HG03439 (cell line): Measurements from ENCODE around the gene SAMD1.

Experiments used
- ATAC-seq: cut with Tn5 transposase; IDR thresholded peaks from one replicate; pipeline ENCODE4 v1.9.1; 2021; ENCODE audit warnings: mild to moderate bottlenecking, moderate library complexity; ENCODE audit not compliant: unreplicated experiment

SAMD1 gene

DNA sequence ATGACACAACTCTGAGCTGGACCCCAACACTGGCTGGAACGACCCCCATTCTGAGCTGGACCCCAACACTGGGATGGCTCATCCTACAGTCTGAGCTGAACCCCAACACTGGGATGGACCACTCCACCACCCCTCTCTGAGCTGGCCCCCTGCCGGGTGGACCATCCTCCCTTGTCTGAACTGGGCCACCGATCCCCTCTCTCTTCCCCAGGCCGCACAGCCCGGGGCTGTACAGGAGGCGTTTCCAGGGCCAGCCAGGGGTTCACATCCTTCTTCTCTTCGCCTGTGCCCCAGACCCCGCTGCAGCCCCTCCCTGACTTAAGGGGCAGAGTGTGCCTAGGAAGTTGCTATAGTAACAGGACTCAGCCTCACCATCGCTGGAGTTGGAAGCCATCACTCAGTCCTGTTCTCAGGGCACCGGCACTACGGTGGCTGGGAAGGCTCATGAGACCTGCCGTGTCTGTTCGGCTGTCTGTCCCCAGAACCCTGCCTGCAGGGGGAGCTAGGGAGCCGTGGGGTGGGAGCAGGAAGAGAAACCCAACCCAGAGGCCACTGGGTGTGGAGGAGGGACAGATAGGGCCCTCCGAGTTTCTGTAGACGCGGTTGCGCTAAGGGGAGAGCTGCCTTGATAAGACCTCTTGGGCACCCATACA lies 23.3 kb upstream of the SAMD1 start:
- no peak for ATAC-seq

GRCh38 chr19:14112809-14113385 lies 22.3 kb upstream of the SAMD1 start:
- ATAC-seq: no peak

GRCh38 chr19:14112051-14112808 lies 21.7 kb upstream of the SAMD1 start:
- ATAC-seq: no peak

GRCh38 chr19:14111486-14111885 lies 20.9 kb upstream of the SAMD1 start:
- ATAC-seq: no peak

- ATAC-seq: no peak
Observed at GRCh38 chr19:14110650-14111049, 20.1 kb upstream of the SAMD1 start.

GRCh38 chr19:14107581-14108461 lies 17.3 kb upstream of the SAMD1 start:
- no peak for ATAC-seq

- no peak for ATAC-seq
Observed at GRCh38 chr19:14106840-14107239, 16.3 kb upstream of the SAMD1 start.

DNA sequence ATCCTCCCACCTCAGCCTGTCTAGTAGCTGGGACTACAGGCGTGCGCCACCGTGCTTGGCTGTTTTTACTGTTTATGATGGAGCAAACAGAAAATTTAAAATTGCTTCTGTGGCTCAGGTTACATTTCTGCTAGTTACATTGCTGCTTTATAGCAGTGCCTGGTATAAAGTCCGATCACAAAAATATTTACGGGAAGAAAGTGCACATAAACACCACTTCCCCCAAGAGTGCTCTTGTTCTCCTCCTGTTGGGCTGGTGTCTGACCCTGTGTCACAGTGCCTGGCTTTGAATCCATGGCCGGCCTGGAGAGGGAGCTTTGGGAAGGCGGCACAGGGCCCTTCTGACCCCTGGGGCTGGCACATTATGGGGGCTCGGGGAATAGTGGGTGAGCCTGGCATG lies 15.1 kb upstream of the SAMD1 start:
- no peak for ATAC-seq

DNA sequence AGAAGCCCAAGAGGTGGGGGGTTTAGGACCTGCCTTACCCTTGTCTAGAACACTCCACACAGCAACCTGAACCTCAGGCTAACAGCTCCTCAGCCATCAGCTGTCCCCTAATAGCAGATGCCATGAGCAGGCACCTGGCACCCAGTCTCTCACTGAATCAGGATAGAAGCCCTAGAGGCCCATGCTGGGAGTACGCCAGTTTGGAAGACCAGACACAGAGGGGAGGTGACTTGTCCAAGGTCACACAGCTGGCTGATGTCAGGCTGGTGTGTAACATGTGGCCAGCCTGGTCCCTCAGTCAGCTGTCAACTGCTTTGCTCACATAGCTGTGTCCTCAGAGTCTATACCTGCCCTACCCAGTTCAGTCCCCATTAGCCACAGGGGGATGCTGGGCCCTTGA lies 12.8 kb upstream of the SAMD1 start:
- ATAC-seq: no peak

DNA sequence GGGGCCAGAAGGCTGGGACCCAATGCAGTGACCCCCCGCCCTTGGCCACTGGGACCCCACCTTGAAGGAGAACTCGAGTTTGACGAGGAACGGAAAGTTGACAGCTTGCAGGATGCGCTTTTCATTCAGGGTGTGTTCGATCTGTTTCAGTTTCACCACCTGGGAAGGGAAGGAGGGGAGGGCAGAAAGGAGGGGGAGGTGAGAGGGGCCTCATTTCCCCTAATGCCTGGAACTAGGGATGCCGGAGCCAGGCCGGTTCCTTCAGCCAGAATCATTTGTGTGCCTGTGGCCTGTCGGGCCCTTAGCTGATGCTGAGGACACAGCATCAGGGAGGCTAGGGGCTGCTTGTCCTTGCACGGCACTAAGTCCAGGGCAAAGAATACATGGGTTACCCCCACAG lies 12.2 kb upstream of the SAMD1 start:
- ATAC-seq: no peak

DNA sequence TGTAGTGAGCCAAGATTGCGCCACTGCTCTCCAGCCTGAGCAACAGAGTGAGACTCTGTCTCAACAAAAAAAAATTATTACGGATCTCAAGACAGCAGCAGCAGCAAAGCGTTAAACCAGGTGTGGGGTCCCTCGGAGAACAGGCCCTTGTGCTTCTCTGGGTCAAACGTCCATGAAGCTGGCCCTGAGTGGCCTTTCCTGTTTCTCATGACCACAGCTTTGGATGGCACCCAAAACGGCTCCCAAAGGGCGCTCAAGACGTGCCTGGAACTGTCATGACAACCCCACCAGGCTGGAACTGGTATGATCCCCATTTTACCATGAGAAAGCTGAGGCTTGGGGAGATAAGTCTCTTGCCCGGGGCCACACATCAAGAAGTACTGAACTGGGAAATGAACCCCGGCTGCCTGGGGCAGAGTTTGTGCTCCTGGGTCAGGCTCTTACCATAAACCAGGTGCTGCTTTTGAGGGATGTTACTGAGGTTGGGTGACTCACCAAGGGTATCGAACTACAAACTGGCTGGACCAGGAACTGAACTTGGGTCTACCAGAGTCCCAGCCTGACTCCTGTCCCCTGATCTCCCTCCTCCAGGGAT lies 11.6 kb upstream of the SAMD1 start:
- no peak for ATAC-seq

- no peak for ATAC-seq
Observed at GRCh38 chr19:14101003-14101545, 10.5 kb upstream of the SAMD1 start.

- ATAC-seq: no peak
Observed at GRCh38 chr19:14097532-14098151, 7.1 kb upstream of the SAMD1 start.

DNA sequence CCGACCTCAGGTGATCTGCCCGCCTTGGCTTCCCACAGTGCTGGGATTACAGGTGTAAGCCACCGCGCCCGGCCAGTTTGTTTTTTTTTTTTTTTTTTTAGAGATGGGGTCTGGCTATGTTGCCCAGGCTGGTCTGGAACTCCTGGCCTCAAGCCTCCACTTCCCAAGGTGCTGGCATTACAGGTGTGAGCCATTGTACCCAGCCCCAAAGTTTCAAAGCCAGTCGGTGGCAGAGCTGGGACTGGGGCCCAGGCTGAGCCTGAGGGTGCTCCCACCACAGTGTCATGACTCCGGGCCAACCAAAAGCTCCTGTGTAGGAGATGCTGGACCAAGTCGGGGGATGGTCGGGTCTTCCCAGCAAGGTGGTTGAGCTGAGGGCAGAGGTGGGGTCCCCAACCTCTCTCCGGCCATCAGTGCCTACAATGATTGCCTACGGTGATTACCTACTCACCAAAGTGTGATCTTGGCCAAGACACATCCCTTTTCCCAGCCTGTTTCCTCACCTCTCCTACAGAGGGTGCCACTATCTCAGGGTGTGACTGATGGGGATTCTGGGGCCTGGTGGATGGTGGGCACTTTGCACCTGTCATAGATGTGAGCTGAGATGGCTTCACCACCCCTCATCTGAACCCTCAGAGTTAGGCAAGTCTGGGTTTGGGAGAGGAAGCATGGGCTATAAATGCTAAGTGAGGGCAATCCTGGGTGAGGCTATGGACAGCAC lies 5.9 kb upstream of the SAMD1 start:
- ATAC-seq: no peak

GRCh38 chr19:14094854-14095253 lies 4.3 kb upstream of the SAMD1 start:
- no peak for ATAC-seq

- ATAC-seq: no peak
Observed at GRCh38 chr19:14093117-14093823, 2.7 kb upstream of the SAMD1 start.

- ATAC-seq: peak; percentile 4
Observed at GRCh38 chr19:14091813-14092462, 1.4 kb upstream of the SAMD1 start.

DNA sequence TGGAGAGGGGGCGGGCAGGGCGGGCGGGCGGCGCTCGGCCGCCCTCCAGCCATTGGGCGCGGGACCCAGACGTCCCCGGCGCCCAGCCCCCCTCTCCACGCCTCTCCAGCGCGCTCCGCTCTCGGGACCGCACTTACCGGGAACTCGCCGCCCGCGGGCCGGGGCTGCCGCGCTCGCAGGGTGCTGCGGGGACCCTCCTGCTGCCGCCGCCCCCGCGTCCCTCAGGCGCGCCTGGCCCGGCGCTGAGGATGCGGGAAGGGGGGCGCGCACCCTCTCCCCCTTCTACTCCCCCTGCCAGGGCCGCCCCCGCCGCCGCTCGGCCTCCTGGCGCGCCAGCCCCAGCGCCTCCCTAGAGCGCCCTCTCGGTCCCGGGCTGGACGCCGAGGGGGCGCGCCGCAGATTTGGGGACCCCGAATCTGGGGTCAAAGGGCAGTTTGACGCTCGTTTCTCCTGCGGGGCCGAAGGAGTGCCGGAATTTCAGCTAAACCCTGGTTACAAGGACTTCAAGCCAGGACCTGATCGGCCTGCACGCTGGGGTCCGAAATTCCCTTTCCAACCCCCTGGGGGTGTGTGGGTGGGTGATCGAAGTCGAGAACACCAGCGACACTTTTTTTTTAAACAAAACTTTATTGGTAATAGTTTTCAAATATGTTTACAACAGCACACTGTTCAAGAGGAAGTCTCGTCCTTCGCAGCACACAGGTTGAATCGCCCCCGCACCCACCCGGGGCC lies 696 bp upstream of the SAMD1 start:
- peak; percentile 54 for ATAC-seq
